Measurements from ENCODE around the gene DNAH12.
"Not testable (repeated sequence)": the region's sequence is repeated elsewhere in the genome, so short reads cannot be mapped to it uniquely, and the experiment has no call there.

DNA sequence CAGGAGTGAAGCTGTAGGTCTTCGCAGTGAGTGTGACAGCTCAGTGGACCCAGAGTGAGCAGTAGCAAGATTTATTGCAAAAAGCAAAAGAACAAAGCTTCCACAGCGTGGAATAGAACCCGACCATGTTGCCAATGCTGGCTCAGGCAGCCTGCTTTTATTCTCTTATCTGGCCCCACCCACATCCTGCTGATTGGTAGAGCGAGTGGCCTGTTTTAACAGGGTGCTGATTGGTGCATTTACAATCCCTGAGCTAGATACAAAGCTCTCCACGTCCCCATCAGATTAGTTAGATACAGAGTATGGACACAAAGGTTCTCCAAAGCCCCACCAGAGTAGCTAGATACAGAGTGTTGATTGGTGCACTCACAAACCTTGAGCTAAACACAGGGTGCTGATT lies 95.7 kb downstream of the DNAH12 start:
- TF ChIP-seq, protein P1, sequence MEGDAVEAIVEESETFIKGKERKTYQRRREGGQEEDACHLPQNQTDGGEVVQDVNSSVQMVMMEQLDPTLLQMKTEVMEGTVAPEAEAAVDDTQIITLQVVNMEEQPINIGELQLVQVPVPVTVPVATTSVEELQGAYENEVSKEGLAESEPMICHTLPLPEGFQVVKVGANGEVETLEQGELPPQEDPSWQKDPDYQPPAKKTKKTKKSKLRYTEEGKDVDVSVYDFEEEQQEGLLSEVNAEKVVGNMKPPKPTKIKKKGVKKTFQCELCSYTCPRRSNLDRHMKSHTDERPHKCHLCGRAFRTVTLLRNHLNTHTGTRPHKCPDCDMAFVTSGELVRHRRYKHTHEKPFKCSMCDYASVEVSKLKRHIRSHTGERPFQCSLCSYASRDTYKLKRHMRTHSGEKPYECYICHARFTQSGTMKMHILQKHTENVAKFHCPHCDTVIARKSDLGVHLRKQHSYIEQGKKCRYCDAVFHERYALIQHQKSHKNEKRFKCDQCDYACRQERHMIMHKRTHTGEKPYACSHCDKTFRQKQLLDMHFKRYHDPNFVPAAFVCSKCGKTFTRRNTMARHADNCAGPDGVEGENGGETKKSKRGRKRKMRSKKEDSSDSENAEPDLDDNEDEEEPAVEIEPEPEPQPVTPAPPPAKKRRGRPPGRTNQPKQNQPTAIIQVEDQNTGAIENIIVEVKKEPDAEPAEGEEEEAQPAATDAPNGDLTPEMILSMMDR (IDR thresholded peaks at IDR 0.05; ENCODE audit: low read length) = not testable (repeated sequence)
- not testable (repeated sequence) for TF ChIP-seq EZH2 (optimal IDR thresholded peaks at IDR 0.05; ENCODE audit: low read depth, low read length)

All from MM.1S (cell line).